Endothelial cell of umbilical vein (primary cell): Measurements from ENCODE around the gene PARD3B. TPM values are rescaled to one million over a fixed set of nuclear protein-coding genes. Genes with fewer than 3 reads are reported as not detected.

Source experiments
- BruUV-seq: library from RNA; stranded (reverse); fragments of 400-500 nt; replicated peaks from 2 replicates; lab custom pipeline; 2021; lab: Mats Ljungman, UMichigan
- CTCF ChIA-PET: fragments of 300-600, 350-600 bp; sonication (Branson Sonifier 250); formaldehyde crosslinking; loops from one replicate; lab custom pipeline; 2021; ENCODE audit warnings: antibody characterized with exemption, inconsistent platforms; lab: Charles Lee
- POLR2A ChIA-PET: fragments of 300-600, 350-600 bp; sonication (Branson Sonifier 250); formaldehyde crosslinking; loops from one replicate; lab custom pipeline; 2021; ENCODE audit warnings: antibody characterized with exemption, inconsistent platforms; lab: Charles Lee
- DNase-seq: peaks from one replicate; pipeline ENCODE4 v3.0.0-alpha.2; 2011; ENCODE audit warnings: low read depth, low spot score
- FAIRE-seq: peaks from 2 replicates; lab custom pipeline; 2011; peaks lifted over from hg19 to GRCh38; lab: Jason Lieb, UNC
- H2AFZ ChIP-seq: 2 replicates; pipeline ENCODE4 v1.6.0; 2012; ENCODE audit warnings: low read depth, low read length, control low read depth, inconsistent platforms
- H3K27ac ChIP-seq: 2 replicates; pipeline ENCODE4 v1.5.1; 2011; ENCODE audit warnings: low read depth, mild to moderate bottlenecking, control low read depth, low read length, moderate library complexity; ENCODE audit not compliant: insufficient read depth
- H3K27me3 ChIP-seq, 2 experiments: 2 replicates each; pipeline versions ENCODE4 v1.6.0 to v1.6.1; 2011; ENCODE audit warnings: low read length in 2 of 2, mixed read lengths in 1 of 2; ENCODE audit not compliant: control insufficient read depth in 2 of 2, insufficient read depth in 2 of 2
- H3K36me3 ChIP-seq, 2 experiments: 2 replicates in 1 of 2; 3 replicates in 1 of 2; pipeline ENCODE4 v1.5.1; 2011; ENCODE audit warnings: low read length in 2 of 2, mild to moderate bottlenecking in 1 of 2, moderate library complexity in 1 of 2; ENCODE audit not compliant: control insufficient read depth in 2 of 2, insufficient read depth in 2 of 2; ENCODE audit errors: extremely low read depth in 1 of 2
- H3K4me1 ChIP-seq: 3 replicates; pipeline ENCODE4 v1.5.1; 2011; ENCODE audit warnings: mild to moderate bottlenecking, low read length; ENCODE audit not compliant: control insufficient read depth, insufficient read depth; ENCODE audit errors: extremely low read depth
- H3K4me2 ChIP-seq: 2 replicates; pipeline ENCODE4 v1.6.1; 2011; ENCODE audit warnings: low read length, control low read depth, mixed read lengths; ENCODE audit not compliant: insufficient read depth
- H3K4me3 ChIP-seq, 3 experiments: fragments of 200-600 bp in 1 of 3; sonication (generic), shearing (Covaris generic) in 1 of 3; replicated peaks in 1 of 3; 2 replicates each; pipeline ENCODE4 v1.5.1; 2011 to 2016; ENCODE audit warnings: control low read depth in 3 of 3, low read length in 3 of 3, mild to moderate bottlenecking in 2 of 3, inconsistent platforms in 1 of 3, low read depth in 1 of 3, moderate library complexity in 1 of 3; ENCODE audit not compliant: insufficient read depth in 1 of 3
- H3K79me2 ChIP-seq: 2 replicates; pipeline ENCODE4 v1.6.0; 2012; ENCODE audit warnings: low read length, inconsistent platforms; ENCODE audit not compliant: control insufficient read depth, insufficient read depth
- H3K9ac ChIP-seq: replicated peaks from 2 replicates; pipeline ENCODE3; 2011; ENCODE audit warnings: low read length, control low read depth; ENCODE audit not compliant: insufficient read depth; ENCODE audit errors: extremely low read depth
- H3K9me1 ChIP-seq: replicated peaks from 3 replicates; pipeline ENCODE4 v1.6.0; 2011; ENCODE audit warnings: mild to moderate bottlenecking, low read length; ENCODE audit not compliant: control insufficient read depth, insufficient read depth; ENCODE audit errors: extremely low read depth
- H3K9me3 ChIP-seq: replicated peaks from 2 replicates; pipeline ENCODE4 v1.5.1; 2012; ENCODE audit warnings: low read length, inconsistent platforms; ENCODE audit not compliant: control insufficient read depth, insufficient read depth
- H4K20me1 ChIP-seq: replicated peaks from 2 replicates; pipeline ENCODE3; 2011; ENCODE audit warnings: mild to moderate bottlenecking, low read length; ENCODE audit not compliant: control insufficient read depth, insufficient read depth; ENCODE audit errors: extremely low read depth
- CTCF ChIP-seq, 2 donors: IDR thresholded peaks; 1 replicate in 1 of 2; 2 replicates in 1 of 2; pipeline ENCODE4 v1.5.1; 2011; ENCODE audit warnings: low read length in 2 of 2, mild to moderate bottlenecking in 2 of 2, moderate library complexity in 2 of 2, control low read depth in 1 of 2, inconsistent platforms in 1 of 2, low read depth in 1 of 2; ENCODE audit not compliant: insufficient read depth in 1 of 2; ENCODE audit errors: extremely low read depth in 1 of 2
- EZH2 ChIP-seq: IDR thresholded peaks from 2 replicates; pipeline ENCODE4 v1.6.1; 2012; ENCODE audit warnings: borderline replicate concordance, low read depth, mild to moderate bottlenecking, moderate library complexity, low read length, inconsistent platforms; ENCODE audit not compliant: severe bottlenecking
- FOS ChIP-seq: IDR thresholded peaks from 2 replicates; pipeline ENCODE4 v1.6.1; 2011; ENCODE audit warnings: mild to moderate bottlenecking, low read length, moderate library complexity, borderline replicate concordance; ENCODE audit not compliant: insufficient read depth
- GATA2 ChIP-seq: IDR thresholded peaks from 2 replicates; pipeline ENCODE4 v1.7.0; 2011; ENCODE audit warnings: low read depth, mild to moderate bottlenecking, moderate library complexity, mixed read lengths, low read length; ENCODE audit not compliant: insufficient read length, insufficient read depth
- JUN ChIP-seq: IDR thresholded peaks from 2 replicates; pipeline ENCODE4 v1.6.1; 2011; ENCODE audit warnings: borderline replicate concordance, low read depth; ENCODE audit not compliant: insufficient read length, insufficient read depth
- MYC ChIP-seq: IDR thresholded peaks from one replicate; pipeline ENCODE4 v1.6.1; 2011; ENCODE audit warnings: mild to moderate bottlenecking, low read depth, low read length
- POLR2A ChIP-seq: IDR thresholded peaks from 2 replicates; pipeline ENCODE4 v1.6.1; 2012; ENCODE audit warnings: low read depth, mild to moderate bottlenecking, control low read depth, low read length
- POLR2AphosphoS5 ChIP-seq: IDR thresholded peaks from 2 replicates; pipeline ENCODE4 v1.6.1; 2012; ENCODE audit warnings: low read depth, mild to moderate bottlenecking, control low read depth, low read length, moderate library complexity; ENCODE audit not compliant: insufficient read depth
- dilution Hi-C: fragments of 300-500 bp; cut with MboI; formaldehyde crosslinking; loops from one replicate; pipeline ENCODE4 v1.15.0; 2019; ENCODE audit warnings: low sequenced_read_pairs; ENCODE audit not compliant: extremely low pct_ligation_motif_present
- intact Hi-C: fragments of 100-400 bp; cut with micrococcal nuclease; formaldehyde crosslinking; loops from one replicate; pipeline ENCODE4 v1.10.0; 2022
- polyA plus RNA-seq, 4 experiments: library from polyadenylated mRNA; depleted of rRNA in 3 of 4; stranded (reverse) in 3 of 4; unstranded in 1 of 4; fragments of >200 nt; gene quantifications; 2 replicates each; pipeline versions ENCODE4 v1.2.1 to v1.2.3, GENCODE V29; 2011 to 2012; ENCODE audit warnings: missing spikeins in 1 of 4
- total RNA-seq: library from RNA; stranded (reverse); gene quantifications from 2 replicates; pipeline ENCODE4 v1.2.3, GENCODE V29; 2021
- TF ChIP-seq, protein P1 (sequence below): IDR thresholded peaks from 2 replicates; pipeline ENCODE4 v1.6.1; 2011; ENCODE audit not compliant: insufficient read depth, insufficient read length

Gene PARD3B
- total and polyA plus RNA-seq, 2 donors (not counting 3 experiments of a cell fraction or from before 2014, with no cell fraction given): 2.2 to 30.9 TPM

GRCh38 chr2:204947405-204947804 is 402.1 kb downstream of the PARD3B start:
- Histone ChIP-seq H3K27ac (no peak overlapping the region), H3K4me2 (no peak overlapping the region), H2AFZ (no peak overlapping the region), H3K27me3 (no peaks in the 10 kb centered on the region), H3K9me1 (no peaks in the 10 kb centered on the region), H3K36me3 (no peaks in the 10 kb centered on the region), H3K4me1 (no peaks in the 10 kb centered on the region), H3K9me3 (no peaks in the 10 kb centered on the region), H3K79me2 (no peaks in the 10 kb centered on the region), H4K20me1 (no peaks in the 10 kb centered on the region), H3K4me3 (no peak overlapping the region), H3K9ac (no peak overlapping the region)
- POLR2A ChIA-PET: no interaction called here
- intact Hi-C loops: no loop called here
- no TSS peak for BruUV-seq
- dilution Hi-C loops: no loop called here
- DNase-seq (no peak), FAIRE-seq (no peak)
- TF ChIP-seq MYC (no peak), JUN (no peak), GATA2 (no peak), POLR2AphosphoS5 (no peak)
- CTCF ChIA-PET: no interaction called here

DNA sequence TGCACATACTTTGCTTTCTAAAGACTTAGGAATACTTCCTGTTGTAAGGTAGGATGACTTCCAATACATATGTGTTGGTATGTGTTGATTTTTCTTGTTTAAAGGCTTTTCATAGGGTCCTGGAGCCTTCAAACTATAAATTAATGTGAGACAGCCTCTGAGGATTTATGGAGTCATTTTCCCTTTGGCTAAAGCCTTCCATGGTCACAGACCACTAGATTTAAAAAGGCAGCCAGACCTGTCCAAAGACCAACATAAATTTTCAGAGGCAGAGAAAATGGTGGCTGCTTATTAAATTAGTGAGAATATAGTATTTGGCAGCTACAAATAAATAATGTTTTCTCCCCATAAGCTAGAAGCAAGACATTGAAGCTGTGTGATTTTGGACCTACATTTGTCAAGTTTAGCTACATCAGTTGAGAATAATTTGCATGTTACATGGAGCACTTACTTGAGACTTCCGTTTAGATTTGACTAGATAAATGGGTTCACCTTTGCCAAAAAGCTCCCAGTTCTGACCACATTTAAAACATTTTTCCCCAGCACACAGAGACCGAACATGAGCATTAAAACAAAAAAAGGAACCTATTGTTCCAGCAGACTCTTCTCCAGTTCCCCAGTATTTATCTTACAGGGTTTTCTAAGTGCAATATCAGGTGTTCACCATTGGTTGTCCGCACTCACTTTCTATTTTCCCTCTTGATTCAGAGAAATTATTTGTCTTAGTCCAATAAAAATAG is 402.9 kb downstream of the PARD3B start:
- no peaks in the 10 kb centered on the region for H3K27me3 ChIP-seq
- no TSS peak for BruUV-seq
- dilution Hi-C loops (no loop called here), intact Hi-C loops (no loop called here)
- no peaks in the 10 kb centered on the region for H3K9me1 ChIP-seq
- H3K27ac ChIP-seq: no peak overlapping the region
- no peaks in the 10 kb centered on the region for H3K4me1 ChIP-seq
- TF ChIP-seq MYC (no peak), JUN (no peak), CTCF (IDR thresholded peaks at IDR 0.05; ENCODE audit: extremely low read depth in 1 of 2, insufficient read depth in 1 of 2, low read depth in 1 of 2, low read length in 2 of 2) (no peak), POLR2AphosphoS5 (no peak), FOS (no peak), EZH2 (no peak), POLR2A (no peak), GATA2 (no peak)
- TF ChIP-seq, protein P1, sequence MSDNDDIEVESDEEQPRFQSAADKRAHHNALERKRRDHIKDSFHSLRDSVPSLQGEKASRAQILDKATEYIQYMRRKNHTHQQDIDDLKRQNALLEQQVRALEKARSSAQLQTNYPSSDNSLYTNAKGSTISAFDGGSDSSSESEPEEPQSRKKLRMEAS: no peak
- no peak overlapping the region for H3K9ac ChIP-seq
- no peaks in the 10 kb centered on the region for H3K36me3 ChIP-seq
- CTCF ChIA-PET: no interaction called here
- H3K4me3 ChIP-seq: no peak overlapping the region
- H4K20me1 ChIP-seq: no peaks in the 10 kb centered on the region
- no peak for DNase-seq
- H3K4me2 ChIP-seq: no peak overlapping the region
- no peak for FAIRE-seq
- H3K79me2 ChIP-seq: no peaks in the 10 kb centered on the region
- H3K9me3 ChIP-seq: no peaks in the 10 kb centered on the region
- no peak overlapping the region for H2AFZ ChIP-seq
- POLR2A ChIA-PET: no interaction called here
